Stimulated activated CD4-positive, alpha-beta T cell treated with anti-CD3 and anti-CD28 coated beads, Interleukin-1b, Interleukin-23, amount 100 ng/mL, for 4 hours (primary cell): ENCODE measurements around the gene GHR.

ENCODE experiments used
- DNase-seq, 2 donors: peaks; one replicate each; pipeline ENCODE4 v3.0.0-alpha.2; 2020; ENCODE audit warnings: low read depth in 2 of 2

The GHR gene

DNA sequence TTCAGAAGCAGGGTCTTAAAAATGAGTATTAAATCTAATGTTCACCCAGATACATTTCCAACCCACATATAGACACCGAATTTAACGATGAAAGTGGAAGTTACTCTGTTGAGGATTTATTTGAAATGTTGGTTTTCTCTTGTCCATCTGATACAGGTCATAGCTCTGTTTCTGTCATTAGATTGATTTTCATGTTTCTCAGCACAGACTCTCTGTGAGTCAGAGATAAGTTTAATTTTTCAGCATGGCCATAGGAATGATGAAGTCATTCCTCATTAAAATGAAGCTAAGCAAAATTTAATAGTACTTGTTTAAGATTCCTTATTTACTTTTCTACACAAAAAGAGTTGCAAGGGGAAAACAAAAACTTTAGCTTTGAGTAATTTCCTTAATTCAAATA is 38.8 kb downstream of the GHR start:
- no peak for DNase-seq

DNA sequence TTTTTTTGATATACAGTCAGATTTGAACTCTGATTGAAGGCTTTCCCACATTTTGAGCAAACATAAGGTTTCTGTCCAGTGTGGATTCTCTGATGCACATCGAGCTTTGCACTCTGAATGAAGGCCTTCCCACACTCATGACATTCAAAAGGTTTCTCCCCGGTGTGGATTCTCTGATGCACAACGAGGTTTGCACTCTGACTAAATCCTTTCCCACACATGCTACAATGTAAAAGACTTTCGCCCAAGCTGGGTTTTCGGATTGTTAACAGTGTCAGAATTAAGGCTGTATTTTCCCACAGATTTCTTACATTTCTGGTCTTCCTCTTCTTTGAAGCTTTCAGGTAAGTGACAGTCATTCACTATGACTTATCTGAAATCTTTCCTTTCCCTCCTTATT is 44.3 kb downstream of the GHR start:
- DNase-seq: no peak

DNA sequence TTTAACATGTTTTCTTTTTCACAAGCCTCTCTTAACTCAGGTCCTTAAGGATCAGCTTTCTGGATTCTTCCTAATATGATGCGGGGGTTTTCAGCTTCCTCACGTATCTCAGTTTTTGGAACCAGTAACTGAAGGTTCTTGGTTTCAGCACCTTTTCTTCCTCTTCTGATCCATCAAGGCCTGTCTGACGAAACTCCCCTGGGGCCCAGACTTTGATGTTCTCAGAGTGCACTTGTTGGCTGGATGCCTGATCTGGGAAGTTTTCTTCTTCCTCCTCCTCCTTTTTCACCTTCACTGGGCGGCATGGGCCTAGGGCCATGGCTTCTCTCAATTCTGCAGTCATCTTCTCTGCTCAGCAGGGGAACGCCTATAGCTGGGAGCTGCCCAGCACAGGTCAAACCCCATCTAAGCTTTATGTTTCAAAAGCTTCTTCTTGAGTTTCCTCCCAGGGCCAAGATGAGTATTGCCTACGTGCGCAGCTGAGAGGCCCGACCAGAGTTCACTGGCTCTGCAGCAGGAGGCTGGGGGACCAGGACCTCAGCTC is 44.8 kb downstream of the GHR start:
- DNase-seq: no peak

DNA sequence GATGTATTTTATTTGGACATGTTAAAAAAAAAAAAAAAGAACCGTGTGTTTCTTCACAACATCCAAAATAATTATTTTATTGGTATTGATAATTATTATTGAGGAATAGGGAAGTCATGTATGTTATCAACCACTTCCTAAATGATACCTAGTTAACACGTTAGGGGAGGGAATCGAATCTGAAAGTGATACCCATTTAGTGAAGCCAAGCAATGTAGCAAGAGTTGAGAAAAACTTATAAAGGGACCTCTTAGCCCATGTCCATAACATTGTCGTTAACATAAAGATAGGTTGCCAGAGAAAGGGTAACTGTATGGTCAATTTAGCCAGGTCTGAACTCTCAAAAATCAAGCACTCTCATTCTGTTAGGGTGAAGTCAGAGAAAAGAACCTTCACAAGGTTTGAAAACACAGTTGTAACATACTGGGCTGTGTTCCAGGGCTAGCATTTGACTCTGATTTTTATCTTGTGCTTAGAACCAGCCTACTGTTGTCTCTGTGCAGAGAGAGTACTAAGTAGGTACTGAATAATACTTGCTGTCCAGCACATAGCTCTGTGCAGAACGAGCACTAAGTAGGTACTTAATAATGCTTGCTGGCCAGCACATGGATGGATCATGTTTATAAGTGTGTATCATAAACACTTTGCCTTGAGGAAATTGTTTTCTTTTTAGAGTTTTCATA is 60.4 kb downstream of the GHR start:
- no peak for DNase-seq

DNA sequence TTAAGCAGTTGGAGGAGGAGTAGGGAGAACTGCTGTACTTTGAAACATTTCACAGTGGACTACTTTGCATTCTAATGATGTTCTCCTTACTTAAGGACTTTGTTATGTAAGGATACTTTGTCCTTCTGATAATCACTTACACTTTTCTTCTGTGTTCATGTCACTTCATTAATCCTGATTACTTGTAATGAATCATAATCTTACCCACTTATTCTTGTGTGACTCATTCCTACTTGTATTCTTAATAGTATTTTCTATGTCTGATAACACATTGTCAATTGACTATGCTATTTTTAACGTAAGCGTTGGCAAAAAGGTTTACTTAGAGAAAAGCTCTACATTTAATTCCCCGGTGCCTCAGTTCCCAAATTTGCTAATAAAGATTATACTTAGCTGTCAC is 63.8 kb downstream of the GHR start:
- DNase-seq: no peak

DNA sequence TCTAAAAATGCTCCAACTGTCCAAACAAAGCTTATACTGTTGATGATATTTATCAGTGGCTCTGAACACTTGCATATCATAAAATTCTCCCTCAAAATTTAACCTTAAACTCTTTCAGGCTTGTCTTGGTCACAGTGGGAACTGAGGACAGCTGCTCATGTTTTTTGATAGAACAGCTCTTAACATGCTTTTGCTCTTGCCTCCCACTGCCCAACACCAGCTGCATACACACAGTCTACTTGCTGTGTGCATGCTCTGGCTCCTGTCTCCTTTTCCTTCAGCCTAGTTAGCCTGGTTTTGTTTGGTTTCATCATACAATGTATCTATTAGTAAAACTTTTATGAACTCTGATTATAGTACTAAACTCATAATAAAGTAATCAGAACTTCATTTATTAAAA is 64.6 kb downstream of the GHR start:
- DNase-seq: no peak

DNA sequence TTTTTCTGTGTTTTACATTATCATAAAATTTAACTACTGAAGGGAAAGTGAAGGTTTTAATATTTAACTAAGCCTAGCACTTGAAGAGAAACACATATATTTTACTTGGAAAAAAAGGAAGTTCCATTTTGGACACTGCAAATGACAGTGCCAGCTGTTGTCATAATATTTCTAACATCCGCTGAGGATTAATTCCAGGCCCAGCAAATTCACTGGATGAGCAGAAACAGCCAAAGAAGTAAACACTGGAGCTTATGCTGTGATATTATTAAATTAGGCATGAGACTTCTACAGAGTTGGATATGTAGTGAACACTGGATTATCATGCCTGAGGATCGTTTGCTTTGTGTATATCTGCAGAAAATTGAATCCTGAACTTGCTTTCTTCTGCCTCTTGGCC is 67.6 kb downstream of the GHR start:
- DNase-seq: no peak

DNA sequence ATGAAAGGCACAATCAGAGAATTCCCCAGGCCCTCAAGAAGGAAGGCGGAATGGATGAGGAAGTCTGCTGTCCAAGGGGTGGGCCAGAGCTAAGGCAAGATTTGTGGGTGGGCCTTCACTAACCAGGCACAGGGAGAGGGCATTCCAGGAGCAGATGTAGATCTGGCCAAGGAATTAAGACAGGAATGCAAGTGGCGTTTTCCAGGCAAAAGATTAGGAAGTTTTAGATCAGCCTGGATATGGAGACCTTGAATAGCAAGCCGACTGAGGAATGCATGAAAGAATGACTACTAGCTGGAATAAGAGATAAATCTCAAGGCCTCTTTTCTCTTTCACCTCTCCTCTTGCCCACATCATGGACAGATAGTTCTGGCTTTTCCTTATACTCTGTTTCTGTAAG is 68.5 kb downstream of the GHR start:
- DNase-seq: no peak

DNA sequence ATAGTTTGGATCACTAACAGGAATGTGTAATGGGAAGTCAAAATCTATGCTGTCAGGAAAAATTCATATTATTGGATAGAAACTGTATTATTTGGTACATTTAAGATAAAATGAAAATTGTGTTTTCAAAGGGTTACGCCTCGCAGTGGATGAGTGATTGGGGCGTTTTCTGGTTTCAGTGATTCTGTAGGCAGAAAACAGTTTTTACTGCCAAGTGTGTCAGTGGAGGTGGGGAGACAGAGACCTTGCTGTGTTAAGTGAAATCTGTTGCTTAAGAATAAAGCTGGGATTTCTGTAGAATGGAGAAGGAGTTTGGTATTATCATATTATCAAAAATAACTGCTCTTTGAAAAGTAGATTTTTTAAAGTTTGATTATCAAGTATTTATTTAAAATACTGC is 69.7 kb downstream of the GHR start:
- DNase-seq: no peak

DNA sequence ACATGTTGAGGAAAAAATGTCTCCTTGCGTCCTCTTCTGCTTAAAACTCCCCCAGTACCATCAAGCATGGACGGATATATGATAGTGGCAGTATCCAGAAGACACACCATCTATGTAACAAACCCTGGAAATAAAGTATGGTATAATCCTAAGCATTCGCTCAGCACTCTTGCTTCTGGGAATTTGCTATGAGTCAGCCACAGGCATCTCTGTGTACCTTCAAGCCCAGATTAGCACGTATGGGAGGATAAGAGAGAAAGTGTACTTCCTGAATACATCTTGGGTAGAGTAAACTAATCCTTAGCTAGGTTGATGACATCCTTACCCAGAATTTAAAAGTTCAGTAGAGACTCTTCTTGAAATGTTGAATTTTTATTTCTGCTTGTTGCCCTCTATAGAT is 71.2 kb downstream of the GHR start:
- DNase-seq: no peak

DNA sequence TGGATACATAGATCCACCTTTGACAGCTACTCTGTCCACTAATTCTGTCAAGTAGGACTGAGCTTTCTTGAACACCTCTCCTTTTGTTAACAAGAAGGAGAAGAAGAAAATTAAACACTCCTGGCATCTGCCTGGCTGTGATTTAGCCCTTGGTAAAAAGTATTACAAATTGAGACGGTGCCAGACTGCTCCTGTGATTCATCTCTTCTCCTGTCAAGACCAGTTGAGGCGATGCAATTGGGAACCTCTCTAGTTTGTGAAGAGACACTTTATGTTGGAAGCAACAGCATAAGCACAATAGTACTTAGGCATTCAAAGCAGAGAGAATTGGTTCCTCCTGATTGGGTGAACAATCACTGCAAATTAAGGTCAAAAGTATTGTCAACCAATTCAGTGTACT is 72.7 kb downstream of the GHR start:
- no peak for DNase-seq

DNA sequence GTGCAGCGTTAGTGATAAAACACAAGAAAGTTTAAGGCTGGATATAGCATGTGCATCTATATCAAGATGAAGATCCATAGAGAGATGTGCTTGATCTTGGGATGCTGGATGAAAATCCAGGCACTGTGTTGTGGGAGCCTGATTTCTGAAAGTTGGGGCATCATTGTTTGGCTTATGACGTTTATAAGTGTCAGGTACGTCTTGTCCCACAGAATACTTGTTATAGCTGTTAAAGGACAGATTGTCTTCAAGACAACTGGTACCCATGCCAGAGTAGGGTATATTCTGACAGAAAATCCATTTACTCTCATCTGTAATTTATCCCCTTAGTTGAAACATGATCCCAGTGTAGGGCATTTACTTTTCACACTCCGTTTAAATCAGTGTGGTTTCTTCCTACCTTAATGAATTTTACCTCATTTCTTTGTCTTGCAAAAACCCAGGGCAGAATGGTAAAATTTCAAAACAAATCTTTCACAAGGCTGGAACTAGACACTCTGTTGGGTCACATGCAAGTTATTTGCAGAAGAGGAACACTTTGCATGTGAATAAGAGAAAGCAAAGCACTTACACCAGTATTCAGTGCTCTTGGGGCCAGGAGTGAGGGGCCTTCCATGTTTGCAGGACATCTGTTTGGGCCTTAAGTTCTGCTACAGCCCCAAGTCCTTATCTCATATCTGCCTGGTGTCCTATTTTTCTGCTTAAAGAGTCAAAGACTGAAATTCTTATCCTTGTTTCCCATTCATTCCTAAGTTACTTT is 73.3 kb downstream of the GHR start:
- DNase-seq: no peak

DNA sequence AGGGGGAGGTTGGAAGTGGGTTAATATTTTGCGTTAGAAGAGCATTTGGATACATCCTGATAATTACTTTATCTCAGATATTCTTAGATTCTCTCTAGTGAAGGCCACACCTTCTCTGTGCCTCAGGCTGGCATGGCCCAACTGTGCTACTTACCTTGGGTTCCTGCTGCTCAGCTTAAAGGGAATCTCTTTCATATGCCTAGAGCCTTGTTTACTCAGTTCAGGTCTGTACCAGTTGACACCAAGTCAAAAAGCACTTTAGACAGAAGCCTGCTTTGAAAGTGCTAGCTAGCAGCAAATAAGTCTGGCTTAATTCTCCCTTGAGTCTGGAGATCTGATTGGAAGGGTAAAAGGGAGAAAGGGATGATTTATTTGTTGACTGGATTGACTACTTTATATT is 74.8 kb downstream of the GHR start:
- no peak for DNase-seq

DNA sequence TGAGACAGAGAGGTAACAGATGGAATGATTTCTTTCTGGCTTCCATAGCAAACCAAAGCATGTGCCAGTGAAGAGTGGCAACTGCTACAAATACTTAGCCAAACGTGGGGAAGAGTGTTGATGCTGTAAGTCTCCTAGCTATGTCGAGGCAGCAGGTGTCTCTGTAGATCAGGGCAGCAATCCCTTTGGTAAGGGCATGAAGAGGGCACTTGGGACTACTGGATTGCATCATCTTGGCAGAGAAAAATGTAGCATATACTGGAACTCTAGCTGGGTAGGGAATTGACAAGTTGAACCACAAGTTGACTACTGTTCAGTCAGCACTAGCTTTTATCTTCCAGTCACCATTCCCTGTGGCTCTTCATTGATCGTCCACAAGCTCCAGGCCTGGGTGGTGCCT is 75.8 kb downstream of the GHR start:
- no peak for DNase-seq

DNA sequence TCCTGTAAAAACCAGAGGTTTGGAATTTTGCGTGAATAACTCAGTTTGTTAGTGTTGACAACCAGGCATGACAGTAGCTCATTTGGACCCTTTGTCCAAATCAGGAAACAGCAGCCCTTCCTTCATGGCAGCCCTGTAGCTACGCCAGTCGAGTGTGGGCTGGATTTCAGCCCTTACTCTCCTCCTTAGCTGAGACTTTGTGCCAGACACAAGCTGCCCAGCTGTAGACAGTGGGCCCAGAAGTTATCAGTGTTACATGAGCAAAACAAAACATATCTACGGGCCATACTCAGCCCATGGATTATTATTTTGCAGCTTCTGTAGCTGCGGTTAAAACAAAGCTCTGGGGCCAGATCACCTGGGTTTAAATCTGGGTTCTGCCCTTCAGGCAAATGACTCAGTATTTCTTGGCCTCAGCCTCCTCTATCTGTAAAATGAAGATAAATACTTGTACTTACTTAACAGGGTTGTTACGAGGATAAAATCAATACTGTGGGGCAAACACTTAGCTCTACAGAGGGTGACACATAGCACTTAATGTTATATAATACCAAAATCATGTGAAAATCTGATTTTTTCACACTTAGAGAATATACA is 76.9 kb downstream of the GHR start:
- DNase-seq: no peak

DNA sequence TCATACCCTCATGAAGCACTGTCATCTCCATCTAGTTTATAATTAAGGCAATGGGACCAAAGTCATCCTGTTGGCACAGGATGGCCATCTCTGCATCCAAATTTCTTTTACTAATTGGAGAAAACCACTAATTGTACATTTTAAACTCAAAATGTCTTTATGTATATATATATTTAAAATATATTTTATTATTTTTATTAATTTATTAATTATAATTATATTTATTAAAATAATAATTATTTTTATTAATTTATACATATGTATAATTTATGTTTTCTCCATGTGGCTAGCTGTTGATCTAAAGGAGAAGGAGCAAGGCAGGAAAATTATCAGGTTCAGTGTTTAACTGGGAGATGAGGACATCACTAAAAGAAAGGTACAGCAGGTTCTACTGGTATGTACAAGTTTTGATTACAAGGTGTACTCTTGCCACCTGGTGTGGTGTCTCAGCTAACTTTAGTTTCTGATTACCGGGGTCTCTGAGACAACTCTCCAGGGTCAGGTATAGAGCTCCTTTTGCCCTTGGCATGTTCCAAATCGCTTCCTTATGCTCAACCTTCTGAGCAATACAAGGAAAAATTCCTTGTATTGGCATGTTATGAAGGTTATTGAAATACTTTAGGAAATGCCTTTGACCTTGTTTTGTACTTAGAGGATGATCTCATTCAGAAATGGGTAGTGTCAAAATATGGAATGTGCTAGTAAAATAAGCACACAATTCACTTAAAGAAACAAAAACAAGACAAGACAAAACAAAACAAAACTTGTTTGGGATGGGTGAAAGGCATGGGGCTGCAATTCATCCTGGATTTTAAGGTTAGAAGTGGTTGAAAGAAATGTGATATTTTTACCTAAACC is 79.6 kb downstream of the GHR start:
- DNase-seq: no peak

DNA sequence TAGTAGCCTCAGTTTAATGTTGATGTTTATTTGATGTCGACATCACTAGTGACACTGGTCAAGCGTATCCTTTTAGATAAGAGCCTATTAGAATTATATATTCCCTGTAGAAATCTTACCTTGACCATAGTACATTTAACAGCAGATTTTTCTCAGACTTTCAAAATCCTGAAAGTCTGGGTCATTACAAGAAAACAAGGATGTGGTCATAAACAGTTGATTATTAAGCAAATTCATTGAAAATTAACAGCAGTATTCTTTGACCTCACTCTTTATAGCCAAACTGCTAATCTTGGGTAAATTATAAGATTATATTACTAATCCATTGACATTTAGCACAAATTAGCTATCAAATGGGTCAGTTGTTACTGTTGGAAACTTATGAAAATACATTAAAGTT is 83.4 kb downstream of the GHR start:
- no peak for DNase-seq

DNA sequence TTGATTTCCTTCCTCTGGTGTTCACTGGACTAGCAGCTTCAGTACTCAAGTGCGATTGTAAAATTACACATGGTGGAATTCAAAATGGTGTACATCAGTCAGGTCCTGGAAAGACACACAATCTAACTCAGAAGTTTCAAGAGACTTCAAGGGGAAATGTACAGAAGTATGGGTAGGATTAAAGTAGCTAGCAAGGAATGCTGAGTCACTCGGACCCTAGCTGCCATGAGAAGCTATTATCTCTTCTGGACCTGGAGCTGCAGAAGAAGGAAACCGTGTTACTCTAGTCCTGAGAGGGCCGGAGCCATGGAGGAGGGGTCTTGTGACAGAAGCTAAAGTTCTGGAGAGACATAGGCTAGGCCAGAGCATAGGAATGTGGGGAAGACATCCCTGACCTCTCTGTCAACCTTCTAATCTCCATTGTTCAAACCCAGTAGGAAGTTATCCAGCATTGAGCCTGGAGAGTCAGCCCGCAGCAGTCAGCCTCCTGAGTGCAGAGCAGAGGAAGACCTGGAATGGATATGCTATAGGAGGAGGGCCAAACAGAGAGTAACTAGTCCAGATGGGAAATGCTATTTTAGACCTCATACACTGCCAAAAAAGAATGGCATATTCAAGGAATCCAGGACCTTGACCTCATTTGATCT is 84.3 kb downstream of the GHR start:
- no peak for DNase-seq

DNA sequence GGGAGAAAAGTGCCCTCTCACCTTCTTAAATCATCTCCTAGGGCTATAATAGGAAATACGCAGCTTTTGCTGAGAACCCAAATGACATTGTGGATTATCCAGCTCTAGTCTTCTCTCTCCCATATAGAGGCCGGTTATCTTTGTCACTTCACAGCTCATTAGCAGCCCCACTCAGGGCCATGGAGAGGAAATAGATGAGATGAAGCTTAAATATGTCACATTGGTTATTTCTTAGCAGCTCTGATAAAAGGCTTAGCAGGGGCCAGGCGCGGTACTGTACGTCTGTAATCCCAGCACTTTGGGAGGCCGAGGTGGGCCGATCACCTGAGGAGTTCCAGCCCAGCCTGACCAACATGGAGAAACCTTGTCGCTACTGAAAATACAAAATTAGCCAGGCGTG is 90.0 kb downstream of the GHR start:
- DNase-seq: no peak

DNA sequence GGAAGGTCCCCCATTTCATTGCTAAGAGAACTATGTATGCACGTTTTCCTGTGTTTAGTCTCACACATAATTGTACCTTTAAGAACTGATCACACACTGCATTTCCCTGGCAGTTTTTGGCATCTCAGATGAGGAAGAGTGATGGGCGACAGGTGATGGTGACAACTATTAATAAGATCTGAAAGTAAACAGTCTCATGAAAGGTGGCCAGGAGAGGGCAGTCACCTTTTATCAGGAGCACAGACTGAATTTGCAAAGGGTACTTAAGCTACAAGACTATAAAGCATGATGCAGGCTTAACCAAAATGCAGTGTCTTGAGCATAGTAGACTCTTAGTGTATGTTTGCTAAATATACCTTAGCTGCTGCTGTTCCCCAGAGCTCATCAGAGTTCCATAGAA is 91.5 kb downstream of the GHR start:
- no peak for DNase-seq

DNA sequence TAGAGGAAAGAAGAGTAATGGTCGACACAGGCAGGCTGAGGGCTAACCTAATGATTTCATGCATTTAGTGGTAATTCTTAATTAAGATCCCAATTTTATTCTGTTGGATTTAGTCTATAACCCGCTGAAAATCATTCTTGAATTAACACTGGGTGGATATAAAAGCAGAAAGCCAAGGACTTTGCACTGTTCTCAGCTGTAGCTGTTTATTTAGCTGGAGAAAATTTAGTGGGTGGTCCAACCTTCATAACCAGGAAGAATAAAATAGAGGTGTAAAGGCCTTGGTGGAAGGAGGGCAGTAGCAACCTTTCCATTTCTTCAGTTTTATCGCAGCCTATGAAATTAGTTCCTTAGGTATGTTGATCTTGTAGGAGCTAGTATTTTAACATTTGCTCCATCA is 92.3 kb downstream of the GHR start:
- no peak for DNase-seq
